Body of pancreas (tissue), 4 donors: ENCODE data around the gene OR8G5.

Experiments used
- CTCF ChIP-seq, 7 experiments: fragments of 450-650 bp in 4 of 7; fragments of 200-600 bp in 3 of 7; sonication (generic) in 3 of 7; IDR thresholded peaks; one replicate each; pipeline ENCODE4 v1.5.1; 2016 to 2019; ENCODE audit warnings: antibody characterized with exemption in 7 of 7
- POLR2A ChIP-seq, 3 donors: fragments of 450-650 bp; IDR thresholded peaks; one replicate each; pipeline ENCODE4 v1.6.1; 2016; ENCODE audit warnings: antibody characterized with exemption in 3 of 3, mild to moderate bottlenecking in 2 of 3

DNA sequence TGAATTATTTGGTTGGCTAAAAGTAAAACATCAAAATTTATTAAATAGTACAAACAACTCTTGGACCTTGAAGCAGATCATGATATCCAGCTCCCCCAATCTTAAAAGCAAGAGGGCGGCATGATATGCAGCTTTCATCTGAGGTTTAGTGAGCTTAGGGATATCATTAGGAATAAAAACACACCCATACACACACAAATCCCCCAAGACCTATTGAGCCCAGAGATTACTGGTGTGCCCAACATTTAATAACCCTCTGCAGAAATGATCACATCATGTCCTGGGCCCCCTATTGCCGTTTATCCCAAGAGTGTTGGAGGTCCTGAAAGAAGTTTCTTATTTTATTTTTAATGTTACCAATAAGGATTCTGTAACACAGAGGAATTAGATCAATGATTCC lies 57.7 kb downstream of the OR8G5 start, which contains the start of gene OR8D1:
- no peak for TF ChIP-seq CTCF (IDR thresholded peaks at IDR 0.05)
- TF ChIP-seq POLR2A (IDR thresholded peaks at IDR 0.05): no peak
